Caco-2 (cell line): ENCODE measurements around the gene ALG3. TPM values are rescaled to one million over a fixed set of nuclear protein-coding genes. Genes with fewer than 3 reads are reported as not detected.

Experiments
- BruUV-seq: library from RNA; stranded (reverse); fragments of 400-500 nt; replicated peaks from 2 replicates; lab custom pipeline; 2021; lab: Mats Ljungman, UMichigan
- CTCF ChIA-PET: fragments of 300-600 bp; sonication (Branson Sonifier 250); formaldehyde crosslinking; loops from one replicate; lab custom pipeline; 2022; ENCODE audit warnings: antibody characterized with exemption; lab: Charles Lee
- POLR2A ChIA-PET: fragments of 300-600 bp; sonication (Branson Sonifier 250); formaldehyde crosslinking; loops from one replicate; lab custom pipeline; 2022; ENCODE audit warnings: antibody characterized with exemption; lab: Charles Lee
- DNase-seq, 2 experiments: peaks; one replicate each; pipeline versions ENCODE4 v3.0.0 to v3.0.0-alpha.2; 2020 to 2022
- H3K27me3 ChIP-seq: replicated peaks from 2 replicates; pipeline ENCODE4 v1.6.0; 2011; ENCODE audit warnings: low read length; ENCODE audit not compliant: control insufficient read depth, insufficient read depth
- H3K36me3 ChIP-seq: 2 replicates; pipeline ENCODE4 v1.5.1; 2011; ENCODE audit warnings: low read length; ENCODE audit not compliant: control insufficient read depth, insufficient read depth
- H3K4me1 ChIP-seq: fragments of 250-450 bp; sonication (Bioruptor Pico); 2 replicates; pipeline ENCODE4 v1.5.1; 2020; ENCODE audit warnings: mild to moderate bottlenecking
- H3K4me3 ChIP-seq: 2 replicates; pipeline ENCODE4 v1.5.1; 2011; ENCODE audit warnings: low read depth, mild to moderate bottlenecking, control low read depth, low read length
- H3K9me3 ChIP-seq: fragments of 250-450 bp; sonication (Bioruptor Pico); 2 replicates; pipeline ENCODE4 v1.5.1; 2020; ENCODE audit warnings: mild to moderate bottlenecking, moderate library complexity
- H3K27ac Mint-ChIP-seq: one replicate; pipeline ENCODE4 v1.8.0; 2022; ENCODE audit warnings: mixed read lengths; ENCODE audit not compliant: unreplicated experiment
- H3K27me3 Mint-ChIP-seq: one replicate; pipeline ENCODE4 v1.8.0; 2022; ENCODE audit warnings: mixed read lengths; ENCODE audit not compliant: insufficient read depth, unreplicated experiment
- H3K36me3 Mint-ChIP-seq: one replicate; pipeline ENCODE4 v1.8.0; 2022; ENCODE audit warnings: mild to moderate bottlenecking, mixed read lengths; ENCODE audit not compliant: insufficient read depth, unreplicated experiment
- H3K4me1 Mint-ChIP-seq: one replicate; pipeline ENCODE4 v1.8.0; 2022; ENCODE audit warnings: low read depth, mixed read lengths; ENCODE audit not compliant: unreplicated experiment
- H3K4me3 Mint-ChIP-seq: one replicate; pipeline ENCODE4 v1.8.0; 2022; ENCODE audit warnings: mild to moderate bottlenecking, moderate library complexity, mixed read lengths; ENCODE audit not compliant: unreplicated experiment
- H3K9me3 Mint-ChIP-seq: one replicate; pipeline ENCODE4 v1.8.0; 2022; ENCODE audit warnings: mixed read lengths; ENCODE audit not compliant: unreplicated experiment
- CTCF ChIP-seq, 2 experiments: fragments of 200-600 bp in 1 of 2; IDR thresholded peaks; 1 replicate in 1 of 2; 2 replicates in 1 of 2; pipeline versions ENCODE4 v1.5.1 to v1.8.0; 2011 to 2022; ENCODE audit warnings: antibody characterized with exemption in 1 of 2, control low read depth in 1 of 2, inconsistent platforms in 1 of 2, low read depth in 1 of 2, low read length in 1 of 2, mild to moderate bottlenecking in 1 of 2, moderate library complexity in 1 of 2; ENCODE audit not compliant: insufficient read depth in 1 of 2, severe bottlenecking in 1 of 2, unreplicated experiment in 1 of 2
- intact Hi-C: fragments of 100-400 bp; cut with micrococcal nuclease; formaldehyde crosslinking; loops from one replicate; pipeline ENCODE4 v1.10.0; 2022; ENCODE audit not compliant: unreplicated experiment
- total RNA-seq: library from RNA; stranded (reverse); gene quantifications from 2 replicates; pipeline ENCODE4 v1.2.3, GENCODE V29; 2022

The ALG3 gene
- total RNA-seq, 1 experiment from 2014 or later = 73.4 TPM

GRCh38 chr3:184233127-184233843, 15.5 kb downstream of the ALG3 start:
- ChIA-PET CTCF (no interaction called here), POLR2A (no interaction called here)
- H3K27ac Mint-ChIP-seq = no peak overlapping the region
- H3K4me1 Mint-ChIP-seq = peaks cover 7% of the 10 kb centered on the region
- DNase-seq = no peak
- TF ChIP-seq CTCF (IDR thresholded peaks at IDR 0.05; ENCODE audit: insufficient read depth in 1 of 2, low read depth in 1 of 2, low read length in 1 of 2, severe bottlenecking in 1 of 2, unreplicated experiment in 1 of 2) = no peak
- no TSS peak for BruUV-seq
- Histone ChIP-seq H3K4me3 (no peak overlapping the region), H3K36me3 (no peaks in the 10 kb centered on the region), H3K27me3 (peaks cover 3% of the 10 kb centered on the region), H3K9me3 (no peaks in the 10 kb centered on the region), H3K4me1 (peaks cover 9% of the 10 kb centered on the region)
- H3K27me3 Mint-ChIP-seq = peaks cover 15% of the 10 kb centered on the region
- no peak overlapping the region for H3K4me3 Mint-ChIP-seq
- no peaks in the 10 kb centered on the region for H3K9me3 Mint-ChIP-seq
- intact Hi-C loops = no loop called here
- peaks cover 4% of the 10 kb centered on the region for H3K36me3 Mint-ChIP-seq

DNA sequence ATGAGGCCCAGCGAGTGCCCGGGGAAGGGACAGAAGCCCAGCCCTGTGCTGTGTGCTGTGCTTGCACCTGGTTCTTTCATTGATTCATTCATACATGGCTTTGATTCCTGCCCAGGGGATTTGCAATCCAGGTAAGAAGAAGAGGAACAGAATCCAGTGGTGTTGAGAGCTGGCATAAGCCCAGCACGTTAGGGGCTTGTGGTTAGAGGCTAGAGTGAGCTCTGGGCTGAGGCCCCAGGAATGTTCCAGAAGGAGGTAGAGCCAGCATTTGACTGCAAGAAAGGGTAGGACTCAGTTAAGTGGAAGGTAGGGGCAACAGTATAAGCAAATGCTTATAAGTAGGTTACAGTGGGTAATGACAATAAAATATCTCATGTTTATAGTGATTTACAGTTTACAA, 17.1 kb downstream of the ALG3 start:
- H3K9me3 Mint-ChIP-seq = no peaks in the 10 kb centered on the region
- Histone ChIP-seq H3K9me3 (no peaks in the 10 kb centered on the region), H3K4me1 (peaks cover 9% of the 10 kb centered on the region), H3K27me3 (peaks cover 5% of the 10 kb centered on the region), H3K4me3 (no peak overlapping the region), H3K36me3 (no peaks in the 10 kb centered on the region)
- H3K27me3 Mint-ChIP-seq = peaks cover 24% of the 10 kb centered on the region
- no peak overlapping the region for H3K27ac Mint-ChIP-seq
- TF ChIP-seq CTCF (IDR thresholded peaks at IDR 0.05; ENCODE audit: insufficient read depth in 1 of 2, low read depth in 1 of 2, low read length in 1 of 2, severe bottlenecking in 1 of 2, unreplicated experiment in 1 of 2) = no peak
- H3K4me1 Mint-ChIP-seq = peaks cover 7% of the 10 kb centered on the region
- H3K36me3 Mint-ChIP-seq = peaks cover 4% of the 10 kb centered on the region
- ChIA-PET CTCF (no interaction called here), POLR2A (no interaction called here)
- DNase-seq = no peak
- peak overlapping the region; percentile 70 for H3K4me3 Mint-ChIP-seq
- intact Hi-C loops = loop anchor here (2.0 kb wide), 1 partner anchor 17 kb away; the partner anchor contains the start of genes ALG3 and EEF1AKMT4
- no TSS peak for BruUV-seq

DNA sequence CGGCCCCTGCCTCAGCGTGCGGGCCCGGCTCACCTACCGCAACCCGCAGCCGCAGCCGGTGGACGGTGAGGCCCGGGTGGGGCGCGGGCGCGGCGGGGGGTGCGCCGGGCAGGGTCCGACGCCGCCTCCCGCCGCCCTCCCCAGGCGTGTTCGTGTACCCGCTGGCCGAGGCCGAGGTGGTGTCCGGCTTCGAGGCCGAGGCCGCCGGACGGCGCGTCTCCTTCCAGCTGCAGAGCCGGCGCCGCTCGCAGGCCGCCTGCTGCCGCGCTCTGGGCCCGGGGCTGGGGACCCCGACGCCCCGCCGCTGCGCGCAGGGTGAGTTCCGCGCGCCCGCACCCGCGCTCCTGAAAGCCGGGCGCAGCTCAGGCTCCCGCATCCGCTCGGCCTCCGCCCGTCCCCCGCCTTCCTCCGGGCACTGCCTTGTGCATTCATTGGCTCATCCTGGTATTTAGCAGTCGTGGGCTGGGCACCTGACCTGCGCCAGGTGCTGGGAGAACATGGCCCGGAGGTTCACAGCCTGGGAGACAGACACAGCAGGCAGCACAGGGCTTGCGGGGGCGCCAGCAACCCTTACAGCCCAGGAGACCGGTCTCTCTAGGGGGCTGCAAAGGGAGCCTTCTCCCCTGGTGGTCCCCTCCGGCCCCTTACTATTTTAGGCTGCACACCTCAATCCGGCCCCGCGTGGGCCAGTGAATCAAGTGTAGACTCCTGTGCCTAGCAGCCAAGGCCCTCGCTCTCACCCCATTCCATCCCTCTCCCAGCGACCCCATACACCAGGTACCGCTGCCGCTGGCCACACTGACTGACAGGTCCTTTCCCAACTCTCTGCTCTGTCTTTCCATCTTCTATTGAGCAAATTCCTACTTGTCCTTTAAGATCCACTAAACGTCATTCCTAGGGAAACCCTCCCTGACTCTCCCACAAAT, 17.9 kb downstream of the ALG3 start:
- Histone ChIP-seq H3K27me3 (peaks cover 5% of the 10 kb centered on the region), H3K4me1 (peaks cover 9% of the 10 kb centered on the region), H3K9me3 (no peaks in the 10 kb centered on the region), H3K36me3 (no peaks in the 10 kb centered on the region), H3K4me3 (peak overlapping the region; percentile 58)
- BruUV-seq = no TSS peak
- ChIA-PET CTCF (no interaction called here), POLR2A (interaction anchor here (0.5 to 0.6 kb wide), 2 partner anchors 15 to 331 kb away, joined by 3 to 5 read pairs; partner anchors contain the start of gene EPHB3)
- peaks cover 7% of the 10 kb centered on the region for H3K4me1 Mint-ChIP-seq
- no peak for DNase-seq
- H3K4me3 Mint-ChIP-seq = peak overlapping the region; percentile 70
- no peak for TF ChIP-seq CTCF (IDR thresholded peaks at IDR 0.05; ENCODE audit: insufficient read depth in 1 of 2, low read depth in 1 of 2, low read length in 1 of 2, severe bottlenecking in 1 of 2, unreplicated experiment in 1 of 2)
- no peaks in the 10 kb centered on the region for H3K9me3 Mint-ChIP-seq
- H3K36me3 Mint-ChIP-seq = peaks cover 4% of the 10 kb centered on the region
- intact Hi-C loops = loop anchor here (2.0 kb wide), 1 partner anchor 18 kb away; the partner anchor contains the start of genes ALG3 and EEF1AKMT4
- H3K27me3 Mint-ChIP-seq = peaks cover 24% of the 10 kb centered on the region
- no peak overlapping the region for H3K27ac Mint-ChIP-seq
